ENCODE results near the gene SKA3. TPM values are rescaled to one million over a fixed set of nuclear protein-coding genes. Genes with fewer than 3 reads are reported as not detected.
"Not testable (repeated sequence)": the region's sequence is repeated elsewhere in the genome, so short reads cannot be mapped to it uniquely, and the experiment has no call there.

The SKA3 gene
- total RNA-seq, 1 experiment from 2014 or later = 42.1 TPM

- Mint-ChIP-seq H3K4me1 (no peaks in the 10 kb centered on the region), H3K27me3 (ENCODE audit: low read depth) (peaks cover 5% of the 10 kb centered on the region), H3K4me3 (no peak overlapping the region), H3K27ac (no peak overlapping the region), H3K36me3 (peaks cover 29% of the 10 kb centered on the region), H3K9me3 (peaks cover 50% of the 10 kb centered on the region)
- CTCF ChIA-PET = interaction anchor here (0.6 kb wide), 1 partner anchor 269 kb away, joined by 3 read pairs; no protein-coding TSS in a partner anchor
- ATAC-seq = no peak
- TF ChIP-seq ZNF317 (CRISPR knock-in tag; IDR thresholded peaks at IDR 0.05; ENCODE audit: borderline replicate concordance, low read depth) = no peak
- TF ChIP-seq RORB (CRISPR knock-in tag; IDR thresholded peaks at IDR 0.05) = no peak
- no peak for TF ChIP-seq NR2C2 (CRISPR knock-in tag; IDR thresholded peaks at IDR 0.05)
- POLR2A ChIA-PET = no interaction called here
- DNase-seq (ENCODE audit: low spot score) = no peak
Observed at GRCh38 chr13:21208652-21209154, 32.4 kb upstream of the SKA3 start.

- no peak overlapping the region for H3K4me3 Mint-ChIP-seq
- peaks cover 4% of the 10 kb centered on the region for H3K27me3 Mint-ChIP-seq (ENCODE audit: low read depth)
- ATAC-seq (no peak), DNase-seq (ENCODE audit: low spot score) (no peak)
- H3K4me1 Mint-ChIP-seq = no peaks in the 10 kb centered on the region
- peaks cover 41% of the 10 kb centered on the region for H3K36me3 Mint-ChIP-seq
- TF ChIP-seq E2F4 (CRISPR knock-in tag; IDR thresholded peaks at IDR 0.05; ENCODE audit: borderline replicate concordance, low read depth) = no peak
- no peak for TF ChIP-seq ZMAT4 (CRISPR knock-in tag; IDR thresholded peaks at IDR 0.05)
- ChIA-PET POLR2A (no interaction called here), CTCF (no interaction called here)
- H3K27ac Mint-ChIP-seq = no peak overlapping the region
- H3K9me3 Mint-ChIP-seq = peaks cover 62% of the 10 kb centered on the region
Observed at GRCh38 chr13:21202767-21203531, 26.6 kb upstream of the SKA3 start.

- ATAC-seq, CTCF ChIA-PET: not testable (repeated sequence)
- peaks cover 65% of the 10 kb centered on the region for H3K9me3 Mint-ChIP-seq
Observed at GRCh38 chr13:21201456-21202190, 25.3 kb upstream of the SKA3 start.

GRCh38 chr13:21198391-21198790 is 22.0 kb upstream of the SKA3 start:
- H3K9me3 Mint-ChIP-seq = peaks cover 51% of the 10 kb centered on the region
- H3K4me3 Mint-ChIP-seq; ATAC-seq; H3K27me3 Mint-ChIP-seq (ENCODE audit: low read depth); H3K27ac Mint-ChIP-seq; H3K4me1 Mint-ChIP-seq; DNase-seq (ENCODE audit: low spot score); CTCF ChIA-PET: not testable (repeated sequence)
- POLR2A ChIA-PET = interaction anchor here (0.6 kb wide), 1 partner anchor 1416 kb away, joined by 3 read pairs; the partner anchor contains the start of gene PSPC1
- peaks cover 34% of the 10 kb centered on the region for H3K36me3 Mint-ChIP-seq

More at GRCh38 chr13:21201456-21202190, 25.3 kb upstream of the SKA3 start:
- DNase-seq (ENCODE audit: low spot score); H3K4me1 Mint-ChIP-seq; H3K27me3 Mint-ChIP-seq (ENCODE audit: low read depth); H3K4me3 Mint-ChIP-seq; POLR2A ChIA-PET; H3K27ac Mint-ChIP-seq: not testable (repeated sequence)
- peaks cover 41% of the 10 kb centered on the region for H3K36me3 Mint-ChIP-seq

- POLR2A ChIA-PET; H3K4me3 Mint-ChIP-seq; ATAC-seq; DNase-seq (ENCODE audit: low spot score); CTCF ChIA-PET; H3K4me1 Mint-ChIP-seq; H3K27me3 Mint-ChIP-seq (ENCODE audit: low read depth); H3K27ac Mint-ChIP-seq: not testable (repeated sequence)
- peaks cover 32% of the 10 kb centered on the region for H3K36me3 Mint-ChIP-seq
- peaks cover 53% of the 10 kb centered on the region for H3K9me3 Mint-ChIP-seq
Observed at GRCh38 chr13:21197606-21198225, 21.4 kb upstream of the SKA3 start.

- H3K4me3 Mint-ChIP-seq = not testable (repeated sequence)
Observed at GRCh38 chr13:21194756-21195155, 18.4 kb upstream of the SKA3 start.

GRCh38 chr13:21186410-21186809 is 10.1 kb upstream of the SKA3 start:
- not testable (repeated sequence) for H3K27me3 Mint-ChIP-seq (ENCODE audit: low read depth)

More at GRCh38 chr13:21194756-21195155, 18.4 kb upstream of the SKA3 start:
- H3K27ac Mint-ChIP-seq; ATAC-seq; POLR2A ChIA-PET; H3K36me3 Mint-ChIP-seq; H3K4me1 Mint-ChIP-seq; H3K27me3 Mint-ChIP-seq (ENCODE audit: low read depth); DNase-seq (ENCODE audit: low spot score): not testable (repeated sequence)
- CTCF ChIA-PET = interaction anchor here (1.0 kb wide), 1 partner anchor 286 kb away, joined by 3 read pairs; no protein-coding TSS in a partner anchor
- H3K9me3 Mint-ChIP-seq = peaks cover 23% of the 10 kb centered on the region

More at GRCh38 chr13:21186410-21186809, 10.1 kb upstream of the SKA3 start:
- H3K27ac Mint-ChIP-seq; CTCF ChIA-PET; ATAC-seq; POLR2A ChIA-PET; H3K4me1 Mint-ChIP-seq; DNase-seq (ENCODE audit: low spot score); H3K4me3 Mint-ChIP-seq: not testable (repeated sequence)
- Mint-ChIP-seq H3K9me3 (peaks cover 26% of the 10 kb centered on the region), H3K36me3 (peaks cover 20% of the 10 kb centered on the region)

Measured in WTC11 (cell line).